ENCODE data around the gene BMP8B. TPM values are rescaled to one million over a fixed set of nuclear protein-coding genes. Genes with fewer than 3 reads are reported as not detected.

The BMP8B gene
- total and polyA plus RNA-seq, 2 of the 8 experiments (the other 6 are each of a cell fraction or from before 2014, with no cell fraction given): 0.37 to 0.50 TPM

GRCh38 chr1:39738622-39739366 is 49.9 kb downstream of the BMP8B start, which contains the start of gene PPIE (continued):
- TF ChIP-seq E2F6 (IDR thresholded peaks at IDR 0.05) (peak; percentile 91), MAX (IDR thresholded peaks at IDR 0.05) (peak; percentile 93), CBX5 (IDR thresholded peaks at IDR 0.05; ENCODE audit: low read depth, low read length) (no peak), CHD1 (IDR thresholded peaks at IDR 0.05; ENCODE audit: low read depth, low read length) (no peak), SIRT6 (IDR thresholded peaks at IDR 0.05; ENCODE audit: low read length) (no peak), NANOG (IDR thresholded peaks at IDR 0.05; ENCODE audit: insufficient read depth, low read depth, low read length, poor library complexity, severe bottlenecking) (no peak), SIN3A (conservative IDR thresholded peaks at IDR 0.05 in 1 of 2, IDR thresholded peaks at IDR 0.05 in 1 of 2; ENCODE audit: low read depth in 1 of 2, low read length in 2 of 2) (peak; percentile 55 to 59; a peak in 2 of 4 replicates), CBX8 (IDR thresholded peaks at IDR 0.05; ENCODE audit: borderline replicate concordance, low read depth, low read length) (no peak), JUN (IDR thresholded peaks at IDR 0.05; ENCODE audit: low read depth, low read length) (no peak), TEAD4 (IDR thresholded peaks at IDR 0.05; ENCODE audit: low read depth, low read length) (no peak), RBBP5 (IDR thresholded peaks at IDR 0.05; ENCODE audit: borderline replicate concordance, low read depth, low read length) (no peak; the same call in 1 of the 2 replicates), MAFK (IDR thresholded peaks at IDR 0.05; ENCODE audit: low read depth, low read length) (no peak), SAP30 (IDR thresholded peaks at IDR 0.05; ENCODE audit: insufficient read depth, insufficient replicate concordance, low read length) (no peak), HDAC2 (IDR thresholded peaks at IDR 0.05; ENCODE audit: borderline replicate concordance in 1 of 2, low read depth in 2 of 2, low read length in 2 of 2) (peak in 1 of 2 experiments; percentile 57; a peak in 2 of 4 replicates), CTCF (IDR thresholded peaks at IDR 0.05; ENCODE audit: control extremely low read depth in 1 of 3, insufficient read depth in 1 of 3, low read depth in 1 of 3, low read length in 3 of 3) (no peak)
